ENCODE data around the gene GRIK1. TPM values are rescaled to one million over a fixed set of nuclear protein-coding genes. Genes with fewer than 3 reads are reported as not detected.
A peak's percentile ranks its signal among the peaks of the same experiment; 100 is the strongest.

The GRIK1 gene
- polyA plus RNA-seq, 1 experiment = not detected

DNA sequence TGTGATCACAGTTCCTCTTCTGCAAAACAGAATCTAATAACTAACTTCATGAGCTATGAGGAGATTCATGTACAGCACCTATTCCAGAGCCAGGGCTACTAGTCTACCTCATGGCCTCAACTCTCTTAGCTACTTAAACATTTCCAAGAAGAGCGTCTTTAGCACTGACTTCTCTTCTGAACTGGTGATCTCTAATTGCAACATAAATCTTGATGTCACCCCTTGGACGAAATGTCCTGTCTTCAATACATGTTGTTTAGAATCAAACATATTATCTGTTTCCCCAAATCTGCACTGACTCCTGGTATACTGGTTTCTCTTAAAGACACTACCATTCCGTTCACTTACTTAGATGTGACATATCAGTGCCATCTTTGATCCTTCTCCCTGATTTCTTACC is 88.2 kb downstream of the GRIK1 start:
- ChIA-PET CTCF (interaction anchor here (0.6 to 2.2 kb wide), 4 partner anchors 20 to 688 kb away, joined by 4 to 11 read pairs (median 6); no protein-coding TSS in a partner anchor), POLR2A (no interaction called here)
- TF ChIP-seq, protein P1, sequence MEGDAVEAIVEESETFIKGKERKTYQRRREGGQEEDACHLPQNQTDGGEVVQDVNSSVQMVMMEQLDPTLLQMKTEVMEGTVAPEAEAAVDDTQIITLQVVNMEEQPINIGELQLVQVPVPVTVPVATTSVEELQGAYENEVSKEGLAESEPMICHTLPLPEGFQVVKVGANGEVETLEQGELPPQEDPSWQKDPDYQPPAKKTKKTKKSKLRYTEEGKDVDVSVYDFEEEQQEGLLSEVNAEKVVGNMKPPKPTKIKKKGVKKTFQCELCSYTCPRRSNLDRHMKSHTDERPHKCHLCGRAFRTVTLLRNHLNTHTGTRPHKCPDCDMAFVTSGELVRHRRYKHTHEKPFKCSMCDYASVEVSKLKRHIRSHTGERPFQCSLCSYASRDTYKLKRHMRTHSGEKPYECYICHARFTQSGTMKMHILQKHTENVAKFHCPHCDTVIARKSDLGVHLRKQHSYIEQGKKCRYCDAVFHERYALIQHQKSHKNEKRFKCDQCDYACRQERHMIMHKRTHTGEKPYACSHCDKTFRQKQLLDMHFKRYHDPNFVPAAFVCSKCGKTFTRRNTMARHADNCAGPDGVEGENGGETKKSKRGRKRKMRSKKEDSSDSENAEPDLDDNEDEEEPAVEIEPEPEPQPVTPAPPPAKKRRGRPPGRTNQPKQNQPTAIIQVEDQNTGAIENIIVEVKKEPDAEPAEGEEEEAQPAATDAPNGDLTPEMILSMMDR (IDR thresholded peaks at IDR 0.05; ENCODE audit: low read depth, low read length) = no peak
- no peak overlapping the region for H3K4me3 ChIP-seq (ENCODE audit: low read depth, low read length)
- H3K27me3 ChIP-seq (ENCODE audit: control insufficient read depth, insufficient read depth, low read length) = no peaks in the 10 kb centered on the region
- no peak overlapping the region for H3K27ac ChIP-seq (ENCODE audit: low read depth, low read length)
- no peaks in the 10 kb centered on the region for H3K9me3 ChIP-seq (ENCODE audit: control insufficient read depth, insufficient read depth, low read length)
- no peak for DNase-seq (ENCODE audit: low read depth, low spot score)

DNA sequence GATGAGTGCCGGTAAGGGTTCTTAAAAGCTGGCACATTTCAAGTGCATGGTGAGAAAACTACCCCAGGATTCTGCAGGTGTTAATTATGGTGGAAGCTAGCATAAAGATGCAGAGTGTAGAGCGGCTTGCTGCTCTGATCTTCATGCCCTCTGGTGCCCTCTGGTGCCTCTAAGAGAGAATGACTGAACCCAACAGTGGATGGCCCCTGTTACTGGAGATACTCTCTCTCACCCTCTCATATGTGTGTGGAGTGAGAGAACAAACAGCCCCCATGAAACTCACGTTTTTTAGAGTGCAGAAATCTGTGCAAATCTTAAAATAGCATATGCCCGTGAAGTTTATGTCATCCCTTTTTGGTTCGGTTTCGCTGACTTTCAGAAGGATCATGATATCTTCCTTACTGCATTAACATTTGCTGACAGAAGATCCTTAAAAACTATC is 90.0 kb downstream of the GRIK1 start:
- Histone ChIP-seq H3K4me3 (ENCODE audit: low read depth, low read length) (no peak overlapping the region), H3K27ac (ENCODE audit: low read depth, low read length) (no peak overlapping the region), H3K27me3 (ENCODE audit: control insufficient read depth, insufficient read depth, low read length) (no peaks in the 10 kb centered on the region), H3K9me3 (ENCODE audit: control insufficient read depth, insufficient read depth, low read length) (no peaks in the 10 kb centered on the region)
- ChIA-PET CTCF (interaction anchor here (0.6 to 2.4 kb wide), 30 partner anchors 9 to 1241 kb away, joined by 3 to 35 read pairs (median 4); no protein-coding TSS in a partner anchor), POLR2A (no interaction called here)
- TF ChIP-seq, protein P1 (IDR thresholded peaks at IDR 0.05; ENCODE audit: low read depth, low read length) = peak; percentile 90
- DNase-seq (ENCODE audit: low read depth, low spot score) = peak; percentile 15

DNA sequence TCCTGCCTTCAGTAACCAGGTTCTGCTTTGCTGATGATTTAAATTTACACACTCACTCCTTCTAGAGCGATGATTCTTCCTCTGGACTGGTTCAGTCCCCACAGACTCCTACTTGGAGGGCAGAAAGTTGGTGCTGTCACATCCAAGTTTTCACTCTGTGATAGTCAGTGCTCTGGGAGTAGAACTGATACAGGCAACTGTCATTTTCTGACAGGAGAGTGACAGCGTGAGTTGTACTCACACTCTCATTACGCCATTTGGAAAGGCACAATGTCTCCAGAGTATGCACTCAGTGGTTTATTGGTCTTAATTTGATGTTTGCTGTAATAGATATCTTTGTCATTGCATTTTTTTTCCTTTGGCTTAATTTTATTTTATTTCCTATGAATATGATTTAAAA is 96.0 kb downstream of the GRIK1 start:
- ChIA-PET POLR2A (no interaction called here), CTCF (interaction anchor here (0.5 to 0.7 kb wide), 3 partner anchors 471 to 757 kb away, joined by 3 to 4 read pairs (median 3); no protein-coding TSS in a partner anchor)
- H3K9me3 ChIP-seq (ENCODE audit: control insufficient read depth, insufficient read depth, low read length) = no peaks in the 10 kb centered on the region
- H3K27ac ChIP-seq (ENCODE audit: low read depth, low read length) = no peak overlapping the region
- TF ChIP-seq, protein P1 (IDR thresholded peaks at IDR 0.05; ENCODE audit: low read depth, low read length) = no peak
- no peak for DNase-seq (ENCODE audit: low read depth, low spot score)
- H3K4me3 ChIP-seq (ENCODE audit: low read depth, low read length) = no peak overlapping the region
- H3K27me3 ChIP-seq (ENCODE audit: control insufficient read depth, insufficient read depth, low read length) = no peaks in the 10 kb centered on the region

DNA sequence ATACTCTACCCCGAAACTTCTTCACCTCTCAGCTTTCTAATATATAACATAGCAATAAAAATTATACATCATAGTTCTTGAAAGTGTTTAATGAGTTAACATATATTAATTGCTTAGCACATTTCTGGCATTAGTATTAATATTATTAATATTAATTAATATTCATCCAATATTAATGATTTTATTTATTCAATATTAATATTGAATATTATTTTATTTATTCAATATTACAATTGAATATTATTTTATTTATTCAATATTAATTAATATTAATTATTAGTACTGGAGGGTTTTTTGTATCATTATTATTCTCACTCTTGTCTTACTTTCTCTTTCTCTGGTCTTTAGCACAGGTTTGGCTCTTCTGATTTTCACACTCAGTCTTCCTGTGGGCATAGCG is 105.2 kb downstream of the GRIK1 start:
- Histone ChIP-seq H3K27ac (ENCODE audit: low read depth, low read length) (no peak overlapping the region), H3K9me3 (ENCODE audit: control insufficient read depth, insufficient read depth, low read length) (no peaks in the 10 kb centered on the region), H3K27me3 (ENCODE audit: control insufficient read depth, insufficient read depth, low read length) (no peaks in the 10 kb centered on the region), H3K4me3 (ENCODE audit: low read depth, low read length) (no peak overlapping the region)
- POLR2A ChIA-PET = no interaction called here
- CTCF ChIA-PET = no interaction called here
- no peak for DNase-seq (ENCODE audit: low read depth, low spot score)
- TF ChIP-seq, protein P1 (IDR thresholded peaks at IDR 0.05; ENCODE audit: low read depth, low read length) = no peak

DNA sequence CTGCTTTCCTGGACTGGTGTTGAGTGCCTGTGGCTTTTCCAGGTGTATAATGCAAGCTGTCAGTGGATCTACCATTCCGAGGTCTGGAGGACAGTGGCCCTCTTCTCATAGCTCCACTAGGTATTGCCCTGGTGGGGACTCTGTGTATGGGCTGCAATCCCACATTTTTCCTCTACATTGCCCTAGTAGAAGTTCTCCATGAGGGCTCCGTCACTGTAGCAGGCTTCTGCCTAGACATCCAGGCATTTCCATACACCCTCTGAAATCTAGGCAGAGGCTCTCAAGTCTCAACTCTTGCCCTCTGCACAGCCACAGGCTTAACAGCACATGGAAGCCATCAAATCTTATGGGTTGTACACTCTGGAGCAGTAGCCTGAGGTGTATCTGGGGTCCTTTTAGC is 107.6 kb downstream of the GRIK1 start:
- Histone ChIP-seq H3K27me3 (ENCODE audit: control insufficient read depth, insufficient read depth, low read length) (no peaks in the 10 kb centered on the region), H3K4me3 (ENCODE audit: low read depth, low read length) (no peak overlapping the region), H3K27ac (ENCODE audit: low read depth, low read length) (no peak overlapping the region), H3K9me3 (ENCODE audit: control insufficient read depth, insufficient read depth, low read length) (no peaks in the 10 kb centered on the region)
- POLR2A ChIA-PET = no interaction called here
- CTCF ChIA-PET = no interaction called here
- TF ChIP-seq, protein P1 (IDR thresholded peaks at IDR 0.05; ENCODE audit: low read depth, low read length) = no peak
- no peak for DNase-seq (ENCODE audit: low read depth, low spot score)
